Cardiac muscle cell (in vitro differentiated cells and primary cell): ENCODE data around the gene MAN1C1. TPM values are rescaled to one million over a fixed set of nuclear protein-coding genes. Genes with fewer than 3 reads are reported as not detected.
A peak's percentile ranks its signal among the peaks of the same experiment; 100 is the strongest.

Source experiments
- DNase-seq, 2 donors: peaks; one replicate each; pipeline versions ENCODE4 v3.0.0 to v3.0.0-alpha.2; 2010 to 2017; ENCODE audit warnings: low read depth in 1 of 2, low spot score in 1 of 2
- H3K27ac ChIP-seq: fragments of 200-600 bp; sonication (generic); 2 replicates; pipeline ENCODE4 v1.5.1; 2016
- H3K27me3 ChIP-seq: fragments of 200-600 bp; sonication (generic); 2 replicates; pipeline ENCODE4 v1.6.0; 2016; ENCODE audit warnings: control low read depth
- H3K36me3 ChIP-seq: fragments of 200-600 bp; sonication (generic); 2 replicates; pipeline ENCODE4 v1.5.1; 2016; ENCODE audit warnings: control low read depth
- H3K4me1 ChIP-seq: fragments of 200-600 bp; sonication (generic); 2 replicates; pipeline ENCODE4 v1.8.1; 2017; ENCODE audit warnings: low read depth, mild to moderate bottlenecking, mixed run types
- H3K4me3 ChIP-seq: fragments of 200-600 bp; sonication (generic); 2 replicates; pipeline ENCODE4 v1.5.1; 2016; ENCODE audit warnings: mild to moderate bottlenecking
- H3K9me3 ChIP-seq: fragments of 200-600 bp; sonication (generic); 2 replicates; pipeline ENCODE4 v1.5.1; 2017; ENCODE audit warnings: low read depth, mild to moderate bottlenecking, control low read depth
- CTCF ChIP-seq: IDR thresholded peaks from 2 replicates; pipeline ENCODE4 v1.5.1; 2012; ENCODE audit warnings: low read depth, mild to moderate bottlenecking, low read length
- polyA plus RNA-seq: library from polyadenylated mRNA; unstranded; fragments of >200 nt; fragmentation: Nextera tagmentation; extraction: Ambion mirVana; gene quantifications from 2 replicates; pipeline ENCODE4 v1.2.1, GENCODE V29; 2016
- total RNA-seq: library from RNA; depleted of rRNA; stranded (reverse); fragments of >200 nt; gene quantifications from 2 replicates; pipeline ENCODE4 v1.2.3, GENCODE V29; 2016

Gene MAN1C1
- total and polyA plus RNA-seq, 2 experiments from 2014 or later = 88.8 to 118 TPM

- H3K27me3 ChIP-seq = no peaks in the 10 kb centered on the region
- peak overlapping the region; percentile 47 for H3K27ac ChIP-seq
- no peaks in the 10 kb centered on the region for H3K36me3 ChIP-seq
- H3K9me3 ChIP-seq = no peaks in the 10 kb centered on the region
- DNase-seq = no peak
- no peak overlapping the region for H3K4me3 ChIP-seq
- H3K4me1 ChIP-seq = peaks cover 19% of the 10 kb centered on the region
- TF ChIP-seq CTCF = no peak
Measured at GRCh38 chr1:25715888-25716287, 99.3 kb downstream of the MAN1C1 start.

- H3K27me3 ChIP-seq = no peaks in the 10 kb centered on the region
- no peaks in the 10 kb centered on the region for H3K36me3 ChIP-seq
- DNase-seq = no peak
- no peaks in the 10 kb centered on the region for H3K9me3 ChIP-seq
- H3K4me3 ChIP-seq = no peak overlapping the region
- no peak for TF ChIP-seq CTCF
- H3K27ac ChIP-seq = peak overlapping the region; percentile 47
- H3K4me1 ChIP-seq = peaks cover 19% of the 10 kb centered on the region
Measured at GRCh38 chr1:25716320-25716719, 99.7 kb downstream of the MAN1C1 start.

GRCh38 chr1:25718732-25719131, 102.1 kb downstream of the MAN1C1 start:
- TF ChIP-seq CTCF = no peak
- H3K9me3 ChIP-seq = no peaks in the 10 kb centered on the region
- H3K36me3 ChIP-seq = no peaks in the 10 kb centered on the region
- no peak overlapping the region for H3K27ac ChIP-seq
- no peaks in the 10 kb centered on the region for H3K27me3 ChIP-seq
- no peak for DNase-seq
- H3K4me1 ChIP-seq = peaks cover 10% of the 10 kb centered on the region
- no peak overlapping the region for H3K4me3 ChIP-seq

- no peaks in the 10 kb centered on the region for H3K27me3 ChIP-seq
- no peak overlapping the region for H3K4me3 ChIP-seq
- no peak for TF ChIP-seq CTCF
- DNase-seq = no peak
- H3K36me3 ChIP-seq = no peaks in the 10 kb centered on the region
- H3K27ac ChIP-seq = no peak overlapping the region
- peaks cover 11% of the 10 kb centered on the region for H3K4me1 ChIP-seq
- H3K9me3 ChIP-seq = no peaks in the 10 kb centered on the region
Measured at GRCh38 chr1:25720624-25721023, 104.0 kb downstream of the MAN1C1 start.

- Histone ChIP-seq H3K27me3 (no peaks in the 10 kb centered on the region), H3K36me3 (no peaks in the 10 kb centered on the region), H3K27ac (no peak overlapping the region), H3K4me1 (peaks cover 30% of the 10 kb centered on the region), H3K4me3 (no peak overlapping the region), H3K9me3 (no peaks in the 10 kb centered on the region)
- DNase-seq = peak in 1 of 2 donors; percentile 45
- no peak for TF ChIP-seq CTCF
Measured at GRCh38 chr1:25723250-25723880, 106.8 kb downstream of the MAN1C1 start.
